K562 (cell line): Measurements from ENCODE around the gene FYB2.

Source experiments
- ELF1 ChIP-seq: fragments of 200-800 bp; sonication (Bioruptor generic); IDR thresholded peaks from 2 replicates; pipeline ENCODE4 v1.6.1; 2016; ENCODE audit warnings: missing genetic modification characterization, missing compliant biosample characterization
- ELF4 ChIP-seq: fragments of 450-650 bp; formaldehyde crosslinking; IDR thresholded peaks from 2 replicates; pipeline ENCODE4 v1.4.0; 2022; ENCODE audit warnings: missing genetic modification characterization
- EP300 ChIP-seq: IDR thresholded peaks from 2 replicates; pipeline ENCODE4 v1.6.1; 2012; ENCODE audit warnings: low read length, improper control_type of control experiment
- NCOR1 ChIP-seq: fragments of 450-650 bp; IDR thresholded peaks from 2 replicates; pipeline ENCODE4 v1.6.1; 2016; ENCODE audit warnings: mild to moderate bottlenecking, moderate library complexity
- TBL1XR1 ChIP-seq, 2 experiments: IDR thresholded peaks; 2 replicates each; pipeline ENCODE4 v1.6.1; 2012; ENCODE audit warnings: improper control_type of control experiment in 2 of 2, low read length in 2 of 2, mild to moderate bottlenecking in 1 of 2
- ZFP30 ChIP-seq: fragments of 250-450 bp; sonication (Bioruptor Pico); IDR thresholded peaks from 2 replicates; pipeline ENCODE4 v1.8.0; 2022; ENCODE audit warnings: moderate library complexity, mild to moderate bottlenecking, inconsistent platforms, borderline replicate concordance
- TF ChIP-seq, protein P1 (sequence below), 3 experiments: IDR thresholded peaks in 2 of 3; conservative IDR thresholded peaks in 1 of 3; 2 replicates each; pipeline ENCODE4 v1.5.1; 2011 to 2012; ENCODE audit warnings: low read length in 3 of 3, mild to moderate bottlenecking in 3 of 3, control low read depth in 2 of 3, improper control_type of control experiment in 1 of 3, inconsistent platforms in 1 of 3, low read depth in 1 of 3, mixed read lengths in 1 of 3, moderate library complexity in 1 of 3; ENCODE audit not compliant: insufficient read depth in 2 of 3

DNA sequence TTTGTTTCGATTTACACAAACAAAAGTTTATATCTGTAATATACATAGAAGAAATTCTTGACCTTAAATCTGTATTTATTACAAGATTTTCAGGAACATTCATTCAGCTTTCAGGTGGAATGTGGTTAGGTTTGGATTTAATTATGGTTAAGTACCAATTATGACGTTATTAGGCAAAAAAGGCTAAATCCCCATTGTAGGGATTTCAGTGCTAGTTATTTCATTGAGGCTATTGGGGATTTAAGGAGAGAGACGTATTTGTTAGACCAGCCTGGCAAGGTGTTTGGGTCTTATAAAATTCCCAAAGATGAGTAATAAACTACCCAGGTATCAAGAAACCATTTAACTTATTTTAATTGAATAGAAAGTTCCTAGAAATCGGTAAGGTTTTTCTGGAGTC lies 148.1 kb downstream of the FYB2 start:
- TF ChIP-seq NCOR1 (no peak), ELF1 (tag) (no peak), TBL1XR1 (IDR thresholded peaks at IDR 0.05; ENCODE audit: low read length in 2 of 2) (no peak), ELF4 (CRISPR knock-in tag) (no peak), ZFP30 (no peak), EP300 (no peak)
- TF ChIP-seq, protein P1, sequence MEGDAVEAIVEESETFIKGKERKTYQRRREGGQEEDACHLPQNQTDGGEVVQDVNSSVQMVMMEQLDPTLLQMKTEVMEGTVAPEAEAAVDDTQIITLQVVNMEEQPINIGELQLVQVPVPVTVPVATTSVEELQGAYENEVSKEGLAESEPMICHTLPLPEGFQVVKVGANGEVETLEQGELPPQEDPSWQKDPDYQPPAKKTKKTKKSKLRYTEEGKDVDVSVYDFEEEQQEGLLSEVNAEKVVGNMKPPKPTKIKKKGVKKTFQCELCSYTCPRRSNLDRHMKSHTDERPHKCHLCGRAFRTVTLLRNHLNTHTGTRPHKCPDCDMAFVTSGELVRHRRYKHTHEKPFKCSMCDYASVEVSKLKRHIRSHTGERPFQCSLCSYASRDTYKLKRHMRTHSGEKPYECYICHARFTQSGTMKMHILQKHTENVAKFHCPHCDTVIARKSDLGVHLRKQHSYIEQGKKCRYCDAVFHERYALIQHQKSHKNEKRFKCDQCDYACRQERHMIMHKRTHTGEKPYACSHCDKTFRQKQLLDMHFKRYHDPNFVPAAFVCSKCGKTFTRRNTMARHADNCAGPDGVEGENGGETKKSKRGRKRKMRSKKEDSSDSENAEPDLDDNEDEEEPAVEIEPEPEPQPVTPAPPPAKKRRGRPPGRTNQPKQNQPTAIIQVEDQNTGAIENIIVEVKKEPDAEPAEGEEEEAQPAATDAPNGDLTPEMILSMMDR (IDR thresholded peaks at IDR 0.05 in 2 of 3, conservative IDR thresholded peaks at IDR 0.05 in 1 of 3; ENCODE audit: insufficient read depth in 2 of 3, low read depth in 1 of 3, low read length in 3 of 3) = no peak
